ENCODE measurements around the gene ESCO1. TPM values are rescaled to one million over a fixed set of nuclear protein-coding genes. Genes with fewer than 3 reads are reported as not detected.

ESCO1 gene
- total and polyA plus RNA-seq, 2 of the 13 experiments (the other 11 are each of a cell fraction or from before 2014, with no cell fraction given): 6.3 to 19.4 TPM

- TF ChIP-seq ZBTB39 (CRISPR knock-in tag; IDR thresholded peaks at IDR 0.05) (no peak), ZNF597 (CRISPR knock-in tag; IDR thresholded peaks at IDR 0.05) (no peak), ZKSCAN8 (CRISPR knock-in tag; IDR thresholded peaks at IDR 0.05; ENCODE audit: borderline replicate concordance) (no peak), ZNF839 (CRISPR knock-in tag; IDR thresholded peaks at IDR 0.05; ENCODE audit: borderline replicate concordance) (no peak), ZNF12 (CRISPR knock-in tag; IDR thresholded peaks at IDR 0.05) (0 out of 2 replicates have a peak, but pooled peaks have one; percentile 15), HOXD1 (CRISPR knock-in tag; IDR thresholded peaks at IDR 0.05) (no peak), TCF7L2 (IDR thresholded peaks at IDR 0.05; ENCODE audit: low read depth, low read length) (no peak), ZNF614 (CRISPR knock-in tag; IDR thresholded peaks at IDR 0.05; ENCODE audit: borderline replicate concordance) (0 out of 2 replicates have a peak, but pooled peaks have one; percentile 45), ATF5 (CRISPR knock-in tag; IDR thresholded peaks at IDR 0.05; ENCODE audit: low read depth) (no peak), ZC3H4 (CRISPR knock-in tag; IDR thresholded peaks at IDR 0.05; ENCODE audit: borderline replicate concordance) (no peak), ZBTB37 (CRISPR knock-in tag; IDR thresholded peaks at IDR 0.05) (peak; percentile 56; the same call in 1 of the 2 replicates), ZFAT (CRISPR knock-in tag; conservative IDR thresholded peaks at IDR 0.05) (no peak), BRD4 (CRISPR knock-in tag; IDR thresholded peaks at IDR 0.05) (no peak), HMGXB4 (CRISPR knock-in tag; IDR thresholded peaks at IDR 0.05; ENCODE audit: borderline replicate concordance in 1 of 2, low read depth in 1 of 2) (no peak), PREB (CRISPR knock-in tag; IDR thresholded peaks at IDR 0.05) (no peak), ZHX1 (CRISPR knock-in tag; IDR thresholded peaks at IDR 0.05; ENCODE audit: low read depth) (peak; percentile 38; the same call in 1 of the 2 replicates), NR0B2 (CRISPR knock-in tag; IDR thresholded peaks at IDR 0.05) (no peak)
These were observed 50.0 kb downstream of the ESCO1 start (continued) for GRCh38 chr18:21550510-21550970.
